GM12872 (cell line): ENCODE data around the gene IL18BP.

Source experiments
- TF ChIP-seq, protein P1 (sequence below): IDR thresholded peaks from 3 replicates; pipeline ENCODE4 v1.5.1; 2011; ENCODE audit warnings: low read depth, mild to moderate bottlenecking, low read length, moderate library complexity; ENCODE audit not compliant: insufficient read depth

The IL18BP gene

DNA sequence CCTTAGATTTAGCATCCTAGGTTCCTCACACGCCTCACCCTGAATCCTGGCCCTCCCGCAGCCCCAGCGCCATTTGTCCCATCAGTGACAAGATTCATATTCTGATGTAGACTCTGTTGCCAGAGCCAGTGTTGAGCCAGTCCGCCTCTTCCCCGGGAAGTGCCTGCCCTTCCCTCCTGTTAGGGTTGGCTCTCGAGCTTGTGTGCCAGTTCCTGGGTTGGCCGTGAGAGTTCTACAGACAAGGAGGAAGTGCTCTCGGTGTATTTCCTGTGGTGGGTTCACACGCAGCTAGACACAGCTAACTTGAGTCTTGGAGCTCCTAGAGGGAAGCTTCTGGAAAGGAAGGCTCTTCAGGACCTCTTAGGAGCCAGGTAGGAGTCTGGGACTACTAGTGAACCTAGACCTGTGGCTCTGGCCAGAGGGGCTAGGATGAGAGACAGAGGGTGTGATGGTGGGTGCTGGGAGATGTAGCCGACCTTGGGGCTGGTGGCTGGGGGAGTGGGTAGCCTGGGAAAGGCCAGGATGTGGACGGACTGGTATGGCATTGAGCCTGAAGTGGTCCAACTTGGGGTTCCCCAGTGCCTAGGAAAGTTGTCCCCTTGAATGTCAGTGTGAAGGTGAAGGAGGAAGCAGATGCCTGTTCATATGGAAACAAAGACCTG is at the start of gene IL18BP:
IL18BP (plus strand) TSS at position 261 of the 662 bp plus-strand sequence. CDS start 1,076 bp downstream, outside the sequence.
- TF ChIP-seq, protein P1, sequence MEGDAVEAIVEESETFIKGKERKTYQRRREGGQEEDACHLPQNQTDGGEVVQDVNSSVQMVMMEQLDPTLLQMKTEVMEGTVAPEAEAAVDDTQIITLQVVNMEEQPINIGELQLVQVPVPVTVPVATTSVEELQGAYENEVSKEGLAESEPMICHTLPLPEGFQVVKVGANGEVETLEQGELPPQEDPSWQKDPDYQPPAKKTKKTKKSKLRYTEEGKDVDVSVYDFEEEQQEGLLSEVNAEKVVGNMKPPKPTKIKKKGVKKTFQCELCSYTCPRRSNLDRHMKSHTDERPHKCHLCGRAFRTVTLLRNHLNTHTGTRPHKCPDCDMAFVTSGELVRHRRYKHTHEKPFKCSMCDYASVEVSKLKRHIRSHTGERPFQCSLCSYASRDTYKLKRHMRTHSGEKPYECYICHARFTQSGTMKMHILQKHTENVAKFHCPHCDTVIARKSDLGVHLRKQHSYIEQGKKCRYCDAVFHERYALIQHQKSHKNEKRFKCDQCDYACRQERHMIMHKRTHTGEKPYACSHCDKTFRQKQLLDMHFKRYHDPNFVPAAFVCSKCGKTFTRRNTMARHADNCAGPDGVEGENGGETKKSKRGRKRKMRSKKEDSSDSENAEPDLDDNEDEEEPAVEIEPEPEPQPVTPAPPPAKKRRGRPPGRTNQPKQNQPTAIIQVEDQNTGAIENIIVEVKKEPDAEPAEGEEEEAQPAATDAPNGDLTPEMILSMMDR: no peak

DNA sequence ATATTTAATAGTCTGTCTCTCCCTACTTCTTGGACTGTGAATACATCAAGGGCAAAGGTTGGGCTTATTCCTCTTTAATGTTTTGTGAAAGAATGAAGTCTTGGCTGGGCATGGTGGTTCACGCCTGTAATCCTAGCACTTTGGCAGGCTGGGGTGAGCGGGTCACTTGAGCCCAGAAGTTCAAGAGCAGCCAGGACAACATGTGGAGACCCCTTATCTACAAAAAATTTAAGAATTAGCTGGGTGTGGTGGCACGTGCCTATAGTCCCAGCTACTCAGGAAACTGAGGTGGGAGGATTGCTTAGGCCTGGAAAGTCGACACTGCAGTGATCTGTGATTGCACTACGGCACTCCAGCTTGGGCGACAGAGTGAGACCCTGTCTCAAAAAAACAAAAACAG is 49.7 kb upstream of the IL18BP start:
- TF ChIP-seq, protein P1: no peak

DNA sequence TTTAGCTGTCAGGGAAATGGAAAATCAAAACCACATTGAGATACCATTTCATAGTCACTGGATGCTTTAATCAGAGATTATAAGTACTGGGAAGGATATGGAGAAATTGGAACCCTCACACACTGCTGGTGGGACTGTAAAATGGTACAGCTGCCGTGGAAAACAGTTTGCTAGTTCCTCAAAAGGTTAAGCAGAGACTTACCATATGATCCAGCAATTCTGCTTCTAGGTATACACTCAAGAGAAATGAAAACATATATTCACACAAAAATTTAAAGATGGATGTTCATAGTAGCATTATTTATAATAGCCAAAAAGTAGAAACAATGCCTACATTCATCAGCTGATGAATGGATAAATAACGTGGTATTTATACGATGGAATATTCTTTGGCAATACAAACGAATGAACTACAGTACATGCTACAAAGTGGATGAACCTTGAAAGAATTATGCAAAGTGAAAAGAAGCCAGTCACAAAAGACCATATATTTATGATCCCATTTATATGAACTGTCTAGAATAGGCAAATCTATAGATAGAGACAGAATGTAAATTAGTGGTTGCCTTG is 46.9 kb upstream of the IL18BP start:
- TF ChIP-seq, protein P1: no peak

DNA sequence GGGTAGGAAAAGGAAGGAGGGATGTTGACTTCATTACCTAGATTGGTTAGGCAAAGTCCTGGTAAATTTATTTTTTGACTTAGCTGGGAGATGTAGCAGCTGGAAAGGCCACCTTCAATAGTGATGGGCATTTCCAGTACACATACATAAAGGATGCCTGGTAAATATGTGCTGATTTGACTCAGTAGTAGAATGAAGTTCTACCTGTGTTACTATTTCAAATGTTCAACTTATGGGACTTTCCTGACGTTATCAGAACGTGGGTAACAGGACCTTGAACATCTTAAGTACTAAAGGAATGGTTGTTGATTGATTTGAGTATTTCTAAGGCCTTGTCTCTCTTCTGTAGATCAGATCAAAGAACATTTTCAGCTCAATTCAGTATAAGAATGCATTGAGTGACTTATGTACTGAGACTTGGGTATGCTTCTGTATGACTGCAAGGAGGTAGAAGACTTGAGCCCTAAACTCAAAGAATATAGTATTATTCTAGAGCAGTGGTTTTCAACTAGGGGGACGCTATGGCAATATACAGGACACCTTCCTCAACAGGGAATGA is 42.7 kb upstream of the IL18BP start:
- TF ChIP-seq, protein P1: no peak

DNA sequence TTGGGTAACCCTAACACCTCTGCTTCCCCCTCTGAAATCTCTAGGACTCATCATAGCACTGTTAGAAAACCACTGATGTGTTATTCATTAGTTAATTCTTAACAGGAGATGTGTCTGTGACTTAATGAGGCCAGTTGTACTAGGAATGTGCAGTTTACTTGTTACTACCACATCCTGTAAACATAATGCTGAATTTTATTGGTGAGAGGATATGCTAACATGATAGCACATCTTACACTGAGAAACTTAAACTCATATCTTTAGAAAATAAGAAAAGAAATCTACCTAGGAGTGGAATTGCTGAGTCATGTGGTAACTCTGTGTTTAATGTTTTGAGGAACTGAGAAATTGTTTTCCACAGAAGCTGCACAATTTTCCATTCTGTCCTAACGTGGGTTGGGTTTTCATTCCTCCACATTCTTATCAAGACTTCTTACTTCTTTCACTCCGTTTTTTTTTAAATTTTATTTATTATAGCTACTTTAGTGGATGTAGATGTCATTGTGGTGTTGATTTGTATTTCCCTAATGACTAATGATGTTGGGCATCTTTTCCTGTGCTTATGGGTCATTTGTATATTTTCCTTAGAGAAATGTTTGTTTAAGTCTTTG is 36.2 kb upstream of the IL18BP start:
- TF ChIP-seq, protein P1: no peak

DNA sequence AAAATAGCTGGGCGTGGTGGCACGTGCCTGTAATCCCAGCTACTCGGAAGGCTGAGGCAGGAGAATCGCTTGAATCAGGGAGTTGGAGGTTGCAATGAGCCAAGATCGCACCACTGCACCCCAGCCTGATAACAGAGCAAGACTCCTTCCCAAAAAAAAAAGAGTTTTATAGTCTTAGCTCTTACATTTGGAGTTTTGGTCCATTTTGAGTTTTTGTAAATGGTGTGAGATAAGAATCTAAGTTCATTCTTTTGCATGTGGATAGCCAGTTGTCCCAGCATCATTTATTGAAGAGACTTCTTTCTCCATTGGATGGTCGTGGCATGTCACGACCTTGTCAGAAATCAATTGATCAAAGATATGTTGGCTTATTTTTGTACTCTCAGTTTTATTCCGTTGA is 35.2 kb upstream of the IL18BP start:
- TF ChIP-seq, protein P1: no peak

DNA sequence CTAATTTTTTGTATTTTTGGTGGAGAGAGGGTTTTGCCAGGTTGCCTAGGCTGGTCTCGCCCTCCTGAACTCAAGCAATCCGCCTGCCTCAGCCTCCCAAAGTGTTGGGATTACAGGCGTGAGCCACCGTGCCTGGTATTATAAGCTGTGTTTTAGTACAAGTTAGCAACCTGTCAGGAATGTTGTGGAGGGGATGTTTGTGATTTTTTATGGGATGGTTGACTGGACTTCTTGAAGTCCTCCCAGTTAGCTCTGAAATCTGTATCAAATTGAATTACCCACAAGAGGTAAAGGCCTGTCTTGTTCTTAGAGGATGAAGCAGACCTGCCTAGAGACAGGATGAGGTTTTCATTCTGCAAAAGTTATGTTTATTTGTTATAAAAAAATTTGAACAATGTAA is 34.1 kb upstream of the IL18BP start:
- TF ChIP-seq, protein P1: no peak
